HPDE6-E6E7 (cell line): ENCODE results near the gene NKAIN2.
"Not testable (repeated sequence)": the region's sequence is repeated elsewhere in the genome, so short reads cannot be mapped to it uniquely, and the experiment has no call there.

Experiments
- DNase-seq: peaks from one replicate; pipeline ENCODE4 v3.0.0; 2011; ENCODE audit warnings: missing footprints; ENCODE audit errors: extremely low spot score

Gene NKAIN2

DNA sequence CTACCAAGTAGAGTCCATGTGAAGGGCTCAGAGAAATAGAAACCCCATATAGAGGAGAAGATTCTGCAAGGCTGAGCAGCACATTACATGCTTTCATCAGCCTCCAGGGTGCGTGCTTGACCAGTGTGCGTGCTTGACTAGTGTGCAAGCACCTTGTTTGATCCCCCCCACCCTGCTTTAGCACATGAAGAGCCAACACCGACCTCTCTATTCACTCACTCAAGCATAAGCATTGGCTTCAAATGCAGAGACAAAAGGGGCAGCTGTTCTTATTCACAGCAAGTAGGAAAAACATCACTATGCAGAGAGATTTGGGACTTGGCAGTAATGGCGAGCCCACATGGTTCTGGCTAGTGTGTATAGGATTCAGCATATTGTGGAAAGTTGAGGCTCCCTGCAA lies 879.8 kb downstream of the NKAIN2 start:
- DNase-seq: no peak

- DNase-seq: no peak
Observed at GRCh38 chr6:124684621-124685020, 881.0 kb downstream of the NKAIN2 start.

- no peak for DNase-seq
Observed at GRCh38 chr6:124688369-124688768, 884.7 kb downstream of the NKAIN2 start.

DNA sequence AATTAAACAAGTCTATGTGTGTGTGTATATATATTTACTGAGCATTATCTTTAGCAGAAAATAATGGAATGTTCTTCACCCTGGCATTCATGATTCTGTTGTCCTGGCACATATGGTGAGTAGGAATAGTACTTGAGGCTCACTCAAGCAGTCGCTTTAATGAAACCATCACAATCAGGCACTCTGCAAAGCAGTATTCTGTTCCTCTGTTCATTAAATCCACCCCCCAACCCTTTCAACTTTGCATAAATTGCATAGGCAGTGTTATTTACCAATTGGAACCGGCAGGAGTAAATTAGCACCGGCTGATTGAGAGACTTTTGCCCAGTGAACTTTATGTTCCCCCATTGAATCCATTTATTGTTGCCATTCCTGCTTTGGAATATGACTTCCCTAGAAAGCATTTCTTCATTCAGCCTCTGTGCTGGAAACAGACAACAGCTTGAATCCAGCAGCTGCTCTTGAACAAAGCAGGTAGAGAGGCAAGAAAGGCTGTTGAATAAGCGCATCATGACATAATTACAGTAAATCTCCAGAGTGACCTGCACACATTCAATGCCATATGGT lies 890.6 kb downstream of the NKAIN2 start:
- no peak for DNase-seq

GRCh38 chr6:124699038-124699437 lies 895.4 kb downstream of the NKAIN2 start:
- DNase-seq: no peak

DNA sequence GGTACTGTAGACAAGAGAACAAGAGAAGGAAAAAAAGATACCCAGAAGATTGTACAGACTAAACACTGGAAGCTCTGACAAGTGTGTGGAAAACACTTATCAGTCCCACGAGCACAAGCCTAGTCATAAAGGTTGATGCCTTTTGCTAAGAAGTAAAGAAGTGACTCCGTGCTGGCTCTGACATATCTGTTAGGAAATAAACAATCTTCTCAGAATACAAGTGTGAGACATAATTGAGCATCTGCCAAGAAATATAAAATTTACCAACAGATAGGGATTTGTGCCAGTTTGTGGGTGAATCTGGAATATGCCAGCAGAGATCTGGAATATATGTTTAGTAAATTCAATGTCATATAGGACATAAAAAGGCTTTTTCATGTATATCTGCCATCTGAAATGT lies 899.9 kb downstream of the NKAIN2 start:
- DNase-seq: no peak

GRCh38 chr6:124712532-124712931 lies 908.9 kb downstream of the NKAIN2 start:
- DNase-seq: not testable (repeated sequence)

GRCh38 chr6:124714728-124715127 lies 911.1 kb downstream of the NKAIN2 start:
- DNase-seq: no peak

GRCh38 chr6:124719913-124720312 lies 916.2 kb downstream of the NKAIN2 start:
- DNase-seq: no peak

- DNase-seq: no peak
Observed at GRCh38 chr6:124721331-124721730, 917.7 kb downstream of the NKAIN2 start.

DNA sequence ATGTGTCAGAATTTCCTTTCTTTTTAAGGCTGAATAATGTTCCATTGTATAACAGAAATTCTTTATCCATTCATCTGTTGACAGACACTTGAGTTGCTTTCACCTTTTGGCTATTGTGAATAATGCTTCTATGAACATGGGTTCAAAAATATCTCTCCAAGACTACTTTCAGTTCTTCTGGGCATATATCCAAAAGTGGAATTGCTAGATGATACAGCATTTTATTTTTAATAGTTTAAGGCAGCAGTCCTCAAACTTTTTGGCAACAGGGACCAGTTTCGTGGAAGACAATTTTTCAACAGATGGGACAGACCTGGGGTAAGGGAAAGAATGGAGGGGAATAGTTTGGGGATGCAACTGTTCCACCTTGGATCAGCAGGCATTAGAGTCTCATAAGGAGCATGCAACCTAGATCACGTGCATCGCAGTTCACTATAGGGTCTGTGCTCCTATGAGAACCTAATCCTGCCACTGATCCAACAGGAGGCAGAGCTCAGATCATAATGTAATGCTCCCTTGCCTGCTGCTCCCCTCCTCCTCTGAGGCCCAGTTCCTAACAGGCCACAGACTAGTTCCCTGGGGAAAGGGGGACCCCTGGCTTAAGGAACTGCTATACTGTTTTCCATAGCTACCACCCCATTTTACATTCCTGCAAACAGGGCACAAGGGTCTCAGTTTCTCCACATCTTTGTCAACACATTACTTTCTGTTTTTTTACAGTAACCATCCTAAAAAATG lies 918.6 kb downstream of the NKAIN2 start:
- DNase-seq: no peak

- DNase-seq: no peak
Observed at GRCh38 chr6:124723671-124724070, 920.0 kb downstream of the NKAIN2 start.

- DNase-seq: not testable (repeated sequence)
Observed at GRCh38 chr6:124737804-124738203, 934.1 kb downstream of the NKAIN2 start.

- no peak for DNase-seq
Observed at GRCh38 chr6:124738482-124738881, 934.8 kb downstream of the NKAIN2 start.

GRCh38 chr6:124741341-124741740 lies 937.7 kb downstream of the NKAIN2 start:
- DNase-seq: peak; percentile 23

DNA sequence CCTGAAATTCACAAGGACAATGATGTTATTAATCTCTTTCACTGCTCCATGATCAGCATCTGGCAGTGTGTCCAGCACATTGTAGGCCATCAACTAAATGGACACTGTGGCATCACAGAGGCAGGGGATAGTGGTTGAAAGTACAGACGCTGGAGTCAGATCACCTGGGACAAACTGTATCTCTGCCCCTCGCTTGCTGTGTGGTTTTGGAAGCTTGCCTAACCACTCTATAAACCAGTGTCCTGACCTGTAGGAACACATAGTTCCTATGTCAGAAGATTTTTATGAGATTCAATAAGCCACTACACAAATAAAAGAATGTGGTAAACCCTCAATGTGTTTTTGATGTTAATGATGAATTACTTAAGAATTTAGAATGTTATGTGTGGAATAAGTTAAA lies 939.3 kb downstream of the NKAIN2 start:
- no peak for DNase-seq

GRCh38 chr6:124743420-124743819 lies 939.8 kb downstream of the NKAIN2 start:
- DNase-seq: no peak

DNA sequence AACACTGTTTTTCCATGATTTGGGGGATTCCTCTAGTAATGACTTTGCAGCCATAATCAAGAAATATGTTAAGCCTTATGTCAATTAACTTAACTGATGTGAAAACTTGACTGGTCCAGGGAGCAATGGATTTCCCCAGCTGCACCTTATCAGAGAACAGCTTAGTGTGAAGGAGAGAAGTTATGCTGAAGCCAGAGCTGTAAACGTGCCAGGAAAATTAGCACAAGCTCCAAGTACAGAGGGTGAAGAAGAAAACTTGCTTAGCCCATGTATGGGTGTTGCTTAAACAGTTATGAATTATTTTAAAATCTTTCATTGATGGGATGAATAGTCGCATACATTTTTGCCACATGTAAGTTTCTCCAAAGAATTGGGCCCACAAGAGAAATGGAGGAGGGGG lies 943.7 kb downstream of the NKAIN2 start:
- DNase-seq: no peak

DNA sequence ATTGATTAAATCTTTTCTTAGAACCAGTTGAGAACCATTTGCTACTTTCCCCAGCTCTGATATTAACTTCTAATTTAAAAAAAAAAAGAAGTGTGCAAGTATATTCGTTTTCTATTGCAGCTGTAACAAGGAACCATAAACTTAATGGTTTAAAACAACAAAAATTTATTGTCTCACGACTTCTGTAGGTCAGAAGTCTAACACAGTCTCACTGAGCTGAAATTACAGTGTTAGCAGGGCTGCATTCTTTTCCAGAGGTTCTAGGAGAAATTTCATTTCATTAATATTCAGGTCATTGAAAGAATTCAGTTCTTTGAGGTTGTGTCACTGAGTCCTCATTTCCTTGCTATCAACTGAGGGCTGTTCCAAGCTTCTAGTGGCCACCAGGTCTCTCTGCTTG lies 945.1 kb downstream of the NKAIN2 start:
- no peak for DNase-seq

- DNase-seq: no peak
Observed at GRCh38 chr6:124753001-124753400, 949.3 kb downstream of the NKAIN2 start.

- no peak for DNase-seq
Observed at GRCh38 chr6:124753562-124754105, 950.0 kb downstream of the NKAIN2 start.

GRCh38 chr6:124755321-124755720 lies 951.7 kb downstream of the NKAIN2 start:
- DNase-seq: no peak

DNA sequence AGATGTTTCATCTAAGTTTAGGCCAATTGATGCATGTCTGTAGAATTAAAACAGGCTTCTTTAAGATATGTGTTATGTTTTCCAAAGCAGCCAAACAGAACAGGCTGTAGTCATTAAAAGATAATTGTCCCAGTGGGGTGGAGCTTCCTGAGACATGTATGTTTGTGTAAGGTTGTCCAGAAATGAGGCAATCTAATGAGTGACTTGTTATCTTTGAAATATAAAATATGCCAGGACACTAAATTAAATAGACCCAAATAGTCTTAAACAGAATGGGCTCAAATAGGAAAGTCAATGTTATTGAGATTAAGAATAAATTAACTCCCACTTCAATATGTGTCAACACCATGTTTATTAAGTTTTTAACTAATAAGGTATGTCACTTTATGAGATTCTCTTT lies 953.9 kb downstream of the NKAIN2 start:
- DNase-seq: no peak
